Hepatocyte (in vitro differentiated cells): Measurements from ENCODE around the gene TSHZ1. TPM values are rescaled to one million over a fixed set of nuclear protein-coding genes. Genes with fewer than 3 reads are reported as not detected.

Experiments
- DNase-seq: peaks from one replicate; pipeline ENCODE4 v3.0.0-alpha.2; 2016; ENCODE audit warnings: low spot score
- H2AFZ ChIP-seq: fragments of 200-600 bp; sonication (generic); 2 replicates; pipeline ENCODE4 v1.6.0; 2016; ENCODE audit warnings: antibody characterized with exemption, mild to moderate bottlenecking
- H3K27ac ChIP-seq: fragments of 200-600 bp; sonication (generic); 2 replicates; pipeline ENCODE4 v1.5.1; 2016; ENCODE audit warnings: mild to moderate bottlenecking
- H3K27me3 ChIP-seq: fragments of 200-600 bp; sonication (generic); 2 replicates; pipeline ENCODE4 v1.6.1; 2016
- H3K36me3 ChIP-seq: fragments of 200-600 bp; sonication (generic); replicated peaks from 2 replicates; pipeline ENCODE4 v1.5.1; 2016; ENCODE audit warnings: low read depth; ENCODE audit not compliant: insufficient read depth
- H3K4me1 ChIP-seq: fragments of 200-600 bp; sonication (generic); 2 replicates; pipeline ENCODE4 v1.5.1; 2016; ENCODE audit warnings: mild to moderate bottlenecking, moderate library complexity; ENCODE audit not compliant: insufficient read depth
- H3K4me2 ChIP-seq: fragments of 200-600 bp; sonication (generic); 2 replicates; pipeline ENCODE4 v1.6.0; 2016
- H3K4me3 ChIP-seq: fragments of 200-600 bp; sonication (generic); 2 replicates; pipeline ENCODE4 v1.5.1; 2016; ENCODE audit warnings: mild to moderate bottlenecking
- H3K79me2 ChIP-seq: fragments of 200-600 bp; sonication (generic); 2 replicates; pipeline ENCODE4 v1.6.0; 2017; ENCODE audit warnings: mild to moderate bottlenecking
- H3K9me2 ChIP-seq: fragments of 200-600 bp; sonication (generic); replicated peaks from 2 replicates; pipeline ENCODE4 v1.6.0; 2017; ENCODE audit warnings: mild to moderate bottlenecking; ENCODE audit not compliant: insufficient read depth
- H3K9me3 ChIP-seq: fragments of 200-600 bp; sonication (generic); 2 replicates; pipeline ENCODE4 v1.5.1; 2016; ENCODE audit warnings: low read depth, mild to moderate bottlenecking
- H4K20me1 ChIP-seq: fragments of 200-600 bp; sonication (generic); 2 replicates; pipeline ENCODE4 v1.6.0; 2016; ENCODE audit warnings: mild to moderate bottlenecking; ENCODE audit not compliant: insufficient read depth, poor library complexity, severe bottlenecking
- EZH2 ChIP-seq: fragments of 200-600 bp; sonication (generic); IDR thresholded peaks from 2 replicates; pipeline ENCODE4 v1.6.1; 2016; ENCODE audit warnings: antibody characterized with exemption, mild to moderate bottlenecking, borderline replicate concordance
- EZH2phosphoT487 ChIP-seq: fragments of 200-600 bp; sonication (generic); IDR thresholded peaks from one replicate; pipeline ENCODE4 v1.6.1; 2018; ENCODE audit warnings: antibody characterized with exemption, mild to moderate bottlenecking, low read depth, moderate library complexity; ENCODE audit not compliant: unreplicated experiment, severe bottlenecking
- WGBS: methylation state at CpG from one replicate; pipeline ENCODE4 v1.1.6; 2016; ENCODE audit warnings: low lambda C conversion rate; ENCODE audit errors: missing lambda C conversion rate; 5-methylcytosine and 5-hydroxymethylcytosine counted together
- polyA plus RNA-seq: library from polyadenylated mRNA; unstranded; fragments of >200 nt; fragmentation: Nextera tagmentation; extraction: Ambion mirVana; gene quantifications from 2 replicates; pipeline ENCODE4 v1.2.1, GENCODE V29; 2016
- total RNA-seq: library from RNA; depleted of rRNA; stranded (reverse); fragments of >200 nt; gene quantifications from 2 replicates; pipeline ENCODE4 v1.2.3, GENCODE V29; 2014
- TF ChIP-seq, protein P1 (sequence below): fragments of 200-600 bp; sonication (generic); IDR thresholded peaks from 2 replicates; pipeline ENCODE4 v1.5.1; 2016; ENCODE audit warnings: antibody characterized with exemption, mild to moderate bottlenecking; ENCODE audit not compliant: poor library complexity

TSHZ1 gene
- total and polyA plus RNA-seq, 2 experiments from 2014 or later, result 8.5 to 13.1 TPM

DNA sequence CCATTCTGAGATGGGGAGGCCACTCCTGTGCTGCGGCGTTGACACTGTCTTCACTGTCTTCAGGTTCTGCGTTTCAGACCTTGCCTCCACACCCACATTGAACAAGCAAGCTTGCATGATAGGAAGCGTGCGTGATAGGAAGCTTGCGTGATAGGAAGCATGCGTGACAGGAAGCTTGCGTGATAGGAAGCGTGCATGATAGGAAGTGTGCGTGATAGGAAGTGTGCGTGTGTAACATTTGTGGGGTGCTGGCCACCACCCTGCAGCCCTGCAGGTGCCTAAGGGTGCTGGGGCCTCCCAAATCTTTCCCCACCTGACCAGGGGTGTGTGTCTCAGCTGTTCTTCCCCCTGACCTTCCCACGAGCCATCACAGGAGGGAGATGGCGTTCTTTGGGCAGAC, 25.3 kb downstream of the TSHZ1 start:
- no peak overlapping the region for H3K4me2 ChIP-seq
- no peaks in the 10 kb centered on the region for H3K36me3 ChIP-seq
- no peaks in the 10 kb centered on the region for H3K9me2 ChIP-seq
- H3K27ac ChIP-seq, result no peak overlapping the region
- TF ChIP-seq EZH2, result no peak
- TF ChIP-seq, protein P1, sequence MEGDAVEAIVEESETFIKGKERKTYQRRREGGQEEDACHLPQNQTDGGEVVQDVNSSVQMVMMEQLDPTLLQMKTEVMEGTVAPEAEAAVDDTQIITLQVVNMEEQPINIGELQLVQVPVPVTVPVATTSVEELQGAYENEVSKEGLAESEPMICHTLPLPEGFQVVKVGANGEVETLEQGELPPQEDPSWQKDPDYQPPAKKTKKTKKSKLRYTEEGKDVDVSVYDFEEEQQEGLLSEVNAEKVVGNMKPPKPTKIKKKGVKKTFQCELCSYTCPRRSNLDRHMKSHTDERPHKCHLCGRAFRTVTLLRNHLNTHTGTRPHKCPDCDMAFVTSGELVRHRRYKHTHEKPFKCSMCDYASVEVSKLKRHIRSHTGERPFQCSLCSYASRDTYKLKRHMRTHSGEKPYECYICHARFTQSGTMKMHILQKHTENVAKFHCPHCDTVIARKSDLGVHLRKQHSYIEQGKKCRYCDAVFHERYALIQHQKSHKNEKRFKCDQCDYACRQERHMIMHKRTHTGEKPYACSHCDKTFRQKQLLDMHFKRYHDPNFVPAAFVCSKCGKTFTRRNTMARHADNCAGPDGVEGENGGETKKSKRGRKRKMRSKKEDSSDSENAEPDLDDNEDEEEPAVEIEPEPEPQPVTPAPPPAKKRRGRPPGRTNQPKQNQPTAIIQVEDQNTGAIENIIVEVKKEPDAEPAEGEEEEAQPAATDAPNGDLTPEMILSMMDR, result no peak
- no peak for TF ChIP-seq EZH2phosphoT487
- no peak overlapping the region for H2AFZ ChIP-seq
- 92% methylated on average over 13 of the region's 13 CpGs for WGBS
- DNase-seq, result no peak
- H4K20me1 ChIP-seq, result no peaks in the 10 kb centered on the region
- H3K79me2 ChIP-seq, result peaks cover 99% of the 10 kb centered on the region
- no peaks in the 10 kb centered on the region for H3K4me1 ChIP-seq
- H3K4me3 ChIP-seq, result no peak overlapping the region
- H3K27me3 ChIP-seq, result no peaks in the 10 kb centered on the region
- no peaks in the 10 kb centered on the region for H3K9me3 ChIP-seq

DNA sequence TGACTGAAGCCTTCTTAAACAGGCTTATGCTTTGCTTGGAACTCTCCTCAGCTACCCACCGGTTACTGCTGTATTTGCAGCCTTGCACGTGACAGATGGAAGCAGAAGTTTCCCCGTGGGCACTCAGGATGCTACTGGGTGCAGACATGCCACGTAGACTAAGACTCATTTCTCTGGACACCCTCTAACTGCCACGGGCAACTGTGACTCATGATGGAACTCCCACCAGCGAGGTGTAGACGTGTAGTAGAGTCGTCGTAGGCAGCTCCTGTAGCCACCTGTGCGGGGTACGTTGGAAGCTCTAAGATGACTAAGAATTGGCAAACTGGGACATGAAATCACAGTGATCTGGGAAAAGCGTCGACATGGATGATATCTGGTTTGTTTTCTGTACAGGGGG, 27.5 kb downstream of the TSHZ1 start:
- H4K20me1 ChIP-seq, result no peaks in the 10 kb centered on the region
- H3K36me3 ChIP-seq, result no peaks in the 10 kb centered on the region
- no peaks in the 10 kb centered on the region for H3K9me2 ChIP-seq
- H3K4me2 ChIP-seq, result no peak overlapping the region
- peaks cover 99% of the 10 kb centered on the region for H3K79me2 ChIP-seq
- DNase-seq, result no peak
- TF ChIP-seq, protein P1, result no peak
- TF ChIP-seq EZH2 (no peak), EZH2phosphoT487 (no peak)
- H3K4me3 ChIP-seq, result no peak overlapping the region
- H3K4me1 ChIP-seq, result no peaks in the 10 kb centered on the region
- H3K27me3 ChIP-seq, result no peaks in the 10 kb centered on the region
- no peaks in the 10 kb centered on the region for H3K9me3 ChIP-seq
- WGBS, result 86% methylated on average over 13 of the region's 13 CpGs
- no peak overlapping the region for H2AFZ ChIP-seq
- no peak overlapping the region for H3K27ac ChIP-seq

DNA sequence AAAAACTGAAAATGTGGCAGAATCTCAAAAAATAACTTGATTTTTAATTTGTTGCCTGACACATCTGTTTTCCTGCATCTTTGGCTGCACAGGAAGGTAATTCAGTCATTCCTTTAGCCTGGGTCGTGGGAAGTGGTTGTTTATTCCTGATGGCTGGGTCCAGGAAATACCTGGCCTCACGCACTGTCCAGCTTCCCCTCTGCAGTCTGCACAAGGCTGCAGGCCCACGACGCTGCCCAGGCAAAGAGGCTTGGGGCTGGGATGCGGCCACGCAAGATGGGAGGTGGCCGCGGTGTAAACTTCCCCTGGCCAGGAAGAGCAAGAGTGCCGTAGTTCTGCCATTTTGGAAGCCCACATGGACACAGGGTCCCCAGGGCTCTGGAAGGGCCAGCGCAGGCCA, 28.2 kb downstream of the TSHZ1 start:
- no peaks in the 10 kb centered on the region for H3K36me3 ChIP-seq
- H3K27me3 ChIP-seq, result no peaks in the 10 kb centered on the region
- H3K9me3 ChIP-seq, result no peaks in the 10 kb centered on the region
- WGBS, result 89% methylated on average over 10 of the region's 10 CpGs
- H3K79me2 ChIP-seq, result peaks cover 99% of the 10 kb centered on the region
- no peak for DNase-seq
- no peak overlapping the region for H2AFZ ChIP-seq
- TF ChIP-seq EZH2phosphoT487, result no peak
- TF ChIP-seq EZH2, result no peak
- TF ChIP-seq, protein P1, result no peak
- no peak overlapping the region for H3K27ac ChIP-seq
- H4K20me1 ChIP-seq, result no peaks in the 10 kb centered on the region
- H3K4me1 ChIP-seq, result no peaks in the 10 kb centered on the region
- no peaks in the 10 kb centered on the region for H3K9me2 ChIP-seq
- no peak overlapping the region for H3K4me3 ChIP-seq
- no peak overlapping the region for H3K4me2 ChIP-seq

DNA sequence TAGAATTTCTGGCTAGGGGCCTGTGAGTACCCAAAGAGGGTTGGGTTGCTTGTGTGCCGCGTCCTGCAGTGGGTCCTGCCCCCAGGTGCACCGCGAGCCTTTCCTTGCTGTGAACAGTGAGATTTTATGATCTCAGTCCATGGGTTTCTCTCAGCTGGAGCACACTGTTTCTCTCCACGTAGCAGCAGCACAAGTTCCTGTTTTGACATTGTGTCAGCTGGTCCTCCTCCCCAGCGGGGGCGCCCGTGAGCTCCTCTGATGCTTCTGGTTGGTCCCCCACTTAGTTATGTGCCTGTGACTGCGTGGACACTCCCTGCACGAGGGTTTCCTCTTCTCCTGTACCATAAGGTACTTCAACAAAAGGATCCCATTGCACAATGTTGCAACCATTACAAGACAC, 29.8 kb downstream of the TSHZ1 start:
- H2AFZ ChIP-seq, result no peak overlapping the region
- no peaks in the 10 kb centered on the region for H3K27me3 ChIP-seq
- H3K27ac ChIP-seq, result no peak overlapping the region
- peaks cover 100% of the 10 kb centered on the region for H3K79me2 ChIP-seq
- no peaks in the 10 kb centered on the region for H3K9me3 ChIP-seq
- no peaks in the 10 kb centered on the region for H3K36me3 ChIP-seq
- peaks cover 10% of the 10 kb centered on the region for H3K4me1 ChIP-seq
- no peak overlapping the region for H3K4me2 ChIP-seq
- no peaks in the 10 kb centered on the region for H4K20me1 ChIP-seq
- H3K9me2 ChIP-seq, result no peaks in the 10 kb centered on the region
- no peak overlapping the region for H3K4me3 ChIP-seq
- TF ChIP-seq EZH2phosphoT487, result no peak
- TF ChIP-seq, protein P1, result no peak
- TF ChIP-seq EZH2, result no peak
- 96% methylated on average over 10 of the region's 10 CpGs for WGBS
- DNase-seq, result no peak
